ENCODE data around the gene PLA2G4B. TPM values are rescaled to one million over a fixed set of nuclear protein-coding genes. Genes with fewer than 3 reads are reported as not detected.

PLA2G4B gene
- total RNA-seq, 1 donor from 2014 or later, result 17.7 TPM

- Mint-ChIP-seq H3K4me3 (no peak overlapping the region), H3K4me1 (ENCODE audit: unreplicated experiment) (no peaks in the 10 kb centered on the region), H3K27me3 (no peaks in the 10 kb centered on the region), H3K27ac (no peak overlapping the region), H3K36me3 (no peaks in the 10 kb centered on the region), H3K9me3 (no peaks in the 10 kb centered on the region)
- TF ChIP-seq CTCF (conservative IDR thresholded peaks at IDR 0.05), result no peak
- DNase-seq (ENCODE audit: extremely low spot score, unreplicated experiment), result no peak
Measured at GRCh38 chr15:41821831-41822230, 16.8 kb upstream of the PLA2G4B start.

GRCh38 chr15:41822471-41822870 is 16.2 kb upstream of the PLA2G4B start:
- no peaks in the 10 kb centered on the region for H3K36me3 Mint-ChIP-seq
- no peak for TF ChIP-seq CTCF (conservative IDR thresholded peaks at IDR 0.05)

GRCh38 chr15:41822957-41823356 is 15.7 kb upstream of the PLA2G4B start:
- DNase-seq (ENCODE audit: extremely low spot score, unreplicated experiment), result no peak
- no peak for TF ChIP-seq CTCF (conservative IDR thresholded peaks at IDR 0.05)
- H3K36me3 Mint-ChIP-seq, result no peaks in the 10 kb centered on the region
- no peaks in the 10 kb centered on the region for H3K4me1 Mint-ChIP-seq (ENCODE audit: unreplicated experiment)
- H3K4me3 Mint-ChIP-seq, result no peak overlapping the region
- no peaks in the 10 kb centered on the region for H3K9me3 Mint-ChIP-seq
- H3K27ac Mint-ChIP-seq, result no peak overlapping the region
- no peaks in the 10 kb centered on the region for H3K27me3 Mint-ChIP-seq

More at GRCh38 chr15:41822471-41822870, 16.2 kb upstream of the PLA2G4B start:
- Mint-ChIP-seq H3K27ac (no peak overlapping the region), H3K4me3 (no peak overlapping the region), H3K9me3 (no peaks in the 10 kb centered on the region), H3K4me1 (ENCODE audit: unreplicated experiment) (no peaks in the 10 kb centered on the region), H3K27me3 (no peaks in the 10 kb centered on the region)
- no peak for DNase-seq (ENCODE audit: extremely low spot score, unreplicated experiment)

- Mint-ChIP-seq H3K4me3 (no peak overlapping the region), H3K27me3 (no peaks in the 10 kb centered on the region), H3K27ac (no peak overlapping the region), H3K9me3 (no peaks in the 10 kb centered on the region), H3K4me1 (ENCODE audit: unreplicated experiment) (peaks cover under 1% of the 10 kb centered on the region), H3K36me3 (no peaks in the 10 kb centered on the region)
- TF ChIP-seq CTCF (conservative IDR thresholded peaks at IDR 0.05), result no peak
- DNase-seq (ENCODE audit: extremely low spot score, unreplicated experiment), result no peak
Measured at GRCh38 chr15:41823502-41823901, 15.1 kb upstream of the PLA2G4B start.

- Mint-ChIP-seq H3K27me3 (no peaks in the 10 kb centered on the region), H3K27ac (no peak overlapping the region), H3K9me3 (no peaks in the 10 kb centered on the region), H3K4me1 (ENCODE audit: unreplicated experiment) (peaks cover 6% of the 10 kb centered on the region), H3K4me3 (no peak overlapping the region), H3K36me3 (no peaks in the 10 kb centered on the region)
- DNase-seq (ENCODE audit: extremely low spot score, unreplicated experiment), result no peak
- no peak for TF ChIP-seq CTCF (conservative IDR thresholded peaks at IDR 0.05)
Measured at GRCh38 chr15:41824062-41824745, 14.4 kb upstream of the PLA2G4B start.
